Stimulated activated CD4-positive, alpha-beta T cell treated with anti-CD3 and anti-CD28 coated beads, Interleukin-1b, Interleukin-23, amount 100 ng/mL, for 48 hours (primary cell): ENCODE data around the gene TRABD.
A peak's percentile ranks its signal among the peaks of the same experiment; 100 is the strongest.

Experiments
- DNase-seq: peaks from one replicate; pipeline ENCODE4 v3.0.0-alpha.2; 2020

The TRABD gene

DNA sequence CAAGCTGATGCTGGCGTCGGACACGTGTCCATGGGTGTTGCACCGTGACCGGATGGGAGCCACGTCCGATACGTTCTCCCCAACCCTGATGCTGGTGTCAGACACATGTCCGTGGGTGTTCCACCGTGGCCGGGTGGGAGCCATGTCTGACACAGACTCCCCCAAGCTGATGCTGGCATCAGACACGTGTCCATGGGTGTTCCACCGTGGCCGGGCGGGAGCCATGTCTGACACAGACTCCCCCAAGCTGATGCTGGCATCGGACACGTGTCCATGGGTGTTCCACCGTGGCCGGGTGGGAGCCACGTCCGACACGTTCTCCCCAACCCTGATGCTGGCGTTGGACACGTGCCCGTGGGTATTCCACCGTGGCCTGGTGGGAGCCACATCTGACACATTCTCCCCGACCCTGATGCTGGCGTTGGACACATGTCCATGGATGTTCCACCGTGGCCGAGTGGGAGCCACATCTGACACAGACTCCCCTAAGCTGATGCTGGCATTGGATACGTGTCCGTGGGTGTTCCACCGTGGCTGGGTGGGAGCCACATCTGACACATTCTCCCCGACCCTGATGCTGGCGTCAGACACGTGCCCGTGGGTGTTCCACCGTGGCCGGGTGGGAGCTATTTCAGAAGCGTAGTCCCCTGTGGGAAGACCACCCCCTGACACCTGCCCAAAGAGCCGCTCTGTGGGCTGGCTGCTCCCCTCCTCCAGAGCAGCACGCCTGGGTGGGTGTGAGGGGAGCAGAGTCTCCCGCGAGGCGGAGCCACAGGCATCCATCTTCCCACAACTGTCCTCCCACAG is 35.1 kb downstream of the TRABD start:
- no peak for DNase-seq

GRCh38 chr22:50221410-50222300 is 35.9 kb downstream of the TRABD start:
- no peak for DNase-seq

GRCh38 chr22:50222508-50222907 is 36.8 kb downstream of the TRABD start:
- DNase-seq, result no peak

DNA sequence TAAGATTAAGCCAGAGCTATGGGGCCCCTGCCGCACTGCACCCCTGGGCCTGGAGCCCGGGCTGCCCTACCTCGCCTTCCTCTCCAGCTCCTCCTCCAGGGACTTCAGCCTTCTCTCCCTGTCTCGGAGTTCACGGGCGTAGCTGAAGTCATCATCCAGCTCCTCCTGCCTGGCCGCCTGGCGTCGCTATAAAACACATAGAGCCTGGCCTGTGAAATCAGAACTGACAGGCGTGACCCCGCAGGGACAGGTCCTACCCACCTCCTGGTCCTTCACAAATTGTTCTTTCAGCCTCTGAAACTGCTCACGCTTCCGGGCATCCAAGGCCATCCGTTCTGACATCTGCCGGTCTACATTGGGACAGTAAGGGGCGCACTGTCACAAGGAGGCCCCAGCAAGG is 38.4 kb downstream of the TRABD start:
- no peak for DNase-seq

DNA sequence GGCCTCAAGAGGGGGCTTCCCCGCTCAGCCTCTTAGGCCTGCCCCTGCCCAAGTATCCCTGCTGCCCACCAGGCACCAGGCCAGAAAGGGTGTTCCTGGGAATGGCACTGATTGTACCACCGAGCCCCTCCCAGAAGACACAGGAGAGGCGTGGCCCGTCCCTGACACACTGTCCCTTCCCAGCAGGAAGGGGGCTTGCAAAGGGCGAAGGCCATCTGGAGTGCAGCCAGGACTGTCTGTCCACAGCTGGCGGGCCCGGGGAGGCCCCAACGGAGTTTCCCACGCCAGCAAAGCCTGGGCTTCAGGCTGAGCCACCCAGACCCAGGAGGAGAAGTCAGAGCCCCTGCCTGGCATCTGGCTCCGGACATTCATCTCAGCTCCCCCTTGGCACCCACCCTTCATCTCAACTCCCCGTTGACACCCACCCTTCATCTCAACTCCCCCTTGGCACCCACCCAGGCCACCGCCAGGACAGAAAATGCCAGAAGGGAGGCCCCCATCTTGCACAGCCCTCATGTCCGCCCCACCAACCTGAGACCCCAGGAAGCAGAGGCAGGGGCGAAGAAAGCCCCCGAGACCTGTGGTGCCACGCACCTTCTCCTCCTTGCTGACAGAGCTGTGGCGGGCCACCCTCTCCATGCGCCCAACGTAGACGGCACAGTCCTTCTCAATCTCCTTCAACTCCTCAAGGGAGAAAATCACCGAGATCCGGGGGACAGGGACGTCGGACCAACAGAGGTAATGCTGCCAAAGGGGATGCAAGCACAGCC is 39.7 kb downstream of the TRABD start:
- no peak for DNase-seq

- no peak for DNase-seq
These were observed 40.6 kb downstream of the TRABD start for GRCh38 chr22:50226063-50226874.

DNA sequence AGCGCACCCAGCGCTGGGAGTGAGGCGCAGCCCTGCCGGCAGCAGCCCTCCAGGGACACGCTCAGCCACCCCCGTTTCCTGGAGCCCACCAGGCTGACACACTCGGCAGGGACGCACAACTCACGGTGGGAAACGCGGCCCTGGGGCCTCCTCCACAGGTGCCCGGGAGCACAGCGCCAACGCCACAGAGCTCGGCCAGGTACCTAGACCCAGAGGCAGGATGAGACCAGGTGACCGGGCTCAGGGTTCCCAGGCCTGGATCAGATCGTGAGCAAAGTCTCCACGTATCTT is 41.1 kb downstream of the TRABD start:
- no peak for DNase-seq

- DNase-seq, result no peak
These were observed 42.0 kb downstream of the TRABD start for GRCh38 chr22:50227579-50228215.

- no peak for DNase-seq
These were observed 42.7 kb downstream of the TRABD start for GRCh38 chr22:50228366-50228765.

DNA sequence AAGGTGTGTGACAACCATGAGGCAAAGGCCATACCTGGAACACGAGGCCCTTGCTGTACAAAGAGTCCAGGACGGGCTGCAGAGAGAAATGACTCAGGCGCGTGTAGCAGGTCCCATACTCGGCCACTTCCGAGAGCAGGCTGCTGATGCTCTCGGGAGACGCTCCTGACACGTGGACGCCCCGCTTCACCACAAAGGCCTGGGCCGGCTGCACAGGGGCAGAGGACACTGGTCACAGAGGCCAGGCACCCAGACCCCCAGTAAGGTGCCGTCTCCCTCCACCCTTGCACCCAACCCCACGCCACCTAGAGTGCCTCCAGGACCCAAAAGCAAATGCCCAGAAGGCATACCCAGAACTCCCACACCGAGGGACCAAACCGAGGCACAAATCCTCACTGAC is 43.7 kb downstream of the TRABD start:
- DNase-seq, result no peak

- no peak for DNase-seq
These were observed 46.9 kb downstream of the TRABD start for GRCh38 chr22:50232481-50233151.

- DNase-seq, result no peak
These were observed 47.5 kb downstream of the TRABD start for GRCh38 chr22:50233223-50233622.

GRCh38 chr22:50236731-50237409 is 51.2 kb downstream of the TRABD start:
- no peak for DNase-seq

GRCh38 chr22:50238755-50239154 is 53.0 kb downstream of the TRABD start:
- DNase-seq, result no peak

- no peak for DNase-seq
These were observed 56.8 kb downstream of the TRABD start for GRCh38 chr22:50242406-50242949.

- no peak for DNase-seq
These were observed 58.1 kb downstream of the TRABD start for GRCh38 chr22:50243685-50244419.

- DNase-seq, result peak; percentile 92
These were observed 58.9 kb downstream of the TRABD start, which contains the start of gene TUBGCP6 for GRCh38 chr22:50244420-50245213. Gene TUBGCP6, minus strand, starts transcription at chr22:50245023. Its CDS starts 564 bp downstream, at chr22:50244459.

DNA sequence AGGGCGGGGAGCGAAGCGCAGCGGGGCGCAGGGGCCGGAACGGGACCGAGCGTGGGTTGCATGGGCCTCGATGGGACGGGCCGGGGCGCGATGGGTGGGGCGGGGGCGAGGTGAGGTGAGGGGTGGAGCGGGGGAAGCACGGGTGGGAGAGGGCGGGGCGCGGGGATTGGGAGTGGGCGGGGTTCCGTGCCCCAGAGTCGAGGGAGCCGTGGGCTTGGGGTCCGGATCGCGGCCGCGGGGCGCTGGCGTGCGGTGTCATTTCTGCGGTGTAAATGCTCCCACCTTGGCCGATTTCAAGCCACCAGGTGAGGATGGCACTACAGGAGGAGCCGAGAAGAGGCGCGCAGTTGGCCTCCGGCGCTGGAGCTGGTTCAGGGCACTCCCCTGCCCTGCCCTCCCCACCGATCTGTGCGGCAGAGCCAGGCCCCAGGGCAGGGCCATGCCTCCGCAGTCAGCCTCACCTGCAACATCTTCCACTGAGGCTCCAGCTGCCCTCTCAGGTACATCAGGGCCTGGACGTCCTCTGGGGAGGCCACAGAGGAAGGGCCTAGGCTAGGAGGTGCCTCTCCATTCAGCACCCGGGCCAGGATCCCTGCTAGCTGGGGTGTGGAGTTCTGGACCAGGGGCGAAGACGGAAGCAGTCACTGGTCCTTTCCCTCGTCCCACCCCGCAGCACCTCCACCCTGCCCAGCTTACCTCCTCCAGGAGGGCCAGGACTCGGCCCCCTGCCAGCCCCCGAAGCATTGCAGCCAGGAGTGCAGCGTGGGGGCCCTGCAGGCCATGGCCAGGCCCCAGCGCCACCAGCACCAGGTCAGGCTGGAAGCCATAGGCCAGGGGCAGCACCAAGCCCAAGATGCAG is 59.7 kb downstream of the TRABD start:
- no peak for DNase-seq
